Stimulated activated CD8-positive, alpha-beta memory T cell treated with anti-CD3 and anti-CD28 coated beads, Interleukin-7, amount 100 ng/mL, for 1 hour (primary cell): Measurements from ENCODE around the gene PPT1.

ENCODE experiments used
- DNase-seq, 2 donors: peaks; one replicate each; pipeline ENCODE4 v3.0.0-alpha.2; 2020; ENCODE audit warnings: low read depth in 2 of 2

The PPT1 gene

DNA sequence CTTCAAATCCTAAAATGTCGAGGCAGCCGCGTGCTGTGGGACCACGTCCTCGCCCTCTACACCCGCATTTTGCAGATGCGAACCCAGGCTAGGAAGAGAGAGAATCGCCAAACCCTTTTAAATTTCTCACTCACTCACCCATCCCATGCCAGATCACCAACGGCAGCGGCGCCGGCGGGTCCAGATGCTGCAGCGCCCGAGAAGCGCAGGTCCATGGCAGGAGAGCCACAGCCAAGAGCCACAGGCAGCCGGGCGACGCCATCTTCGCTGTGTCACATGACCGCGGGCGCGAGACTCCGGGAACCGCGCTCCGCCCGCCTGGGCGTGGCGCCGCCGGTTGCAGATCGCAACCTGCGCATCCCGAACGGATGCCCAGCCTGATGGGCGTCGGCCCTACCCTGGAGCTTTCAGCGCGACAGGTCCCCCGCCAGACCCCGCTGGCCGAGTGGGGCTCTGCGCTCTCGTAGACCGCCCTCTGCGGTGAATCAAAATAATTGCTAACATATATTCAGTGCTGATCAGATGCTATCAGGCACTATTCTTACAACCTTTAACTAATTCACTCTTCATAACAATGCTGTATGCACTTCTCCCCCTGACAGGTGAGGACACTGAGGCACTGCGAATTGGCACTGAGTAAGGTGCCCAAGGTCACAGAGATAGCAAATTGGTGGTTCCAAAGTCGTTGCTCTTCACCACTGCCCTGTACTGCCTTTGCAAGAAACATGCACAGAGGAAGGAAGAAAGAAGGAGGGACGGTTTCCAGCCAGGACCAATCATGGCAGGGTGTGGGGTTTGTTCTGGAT lies at the start of gene PPT1:
Gene PPT1 (minus strand): TSS at position 276 of the 806 bp plus-strand sequence. CDS start 14 bp downstream, at position 262.
- peak; percentile 43 to 46 for DNase-seq

DNA sequence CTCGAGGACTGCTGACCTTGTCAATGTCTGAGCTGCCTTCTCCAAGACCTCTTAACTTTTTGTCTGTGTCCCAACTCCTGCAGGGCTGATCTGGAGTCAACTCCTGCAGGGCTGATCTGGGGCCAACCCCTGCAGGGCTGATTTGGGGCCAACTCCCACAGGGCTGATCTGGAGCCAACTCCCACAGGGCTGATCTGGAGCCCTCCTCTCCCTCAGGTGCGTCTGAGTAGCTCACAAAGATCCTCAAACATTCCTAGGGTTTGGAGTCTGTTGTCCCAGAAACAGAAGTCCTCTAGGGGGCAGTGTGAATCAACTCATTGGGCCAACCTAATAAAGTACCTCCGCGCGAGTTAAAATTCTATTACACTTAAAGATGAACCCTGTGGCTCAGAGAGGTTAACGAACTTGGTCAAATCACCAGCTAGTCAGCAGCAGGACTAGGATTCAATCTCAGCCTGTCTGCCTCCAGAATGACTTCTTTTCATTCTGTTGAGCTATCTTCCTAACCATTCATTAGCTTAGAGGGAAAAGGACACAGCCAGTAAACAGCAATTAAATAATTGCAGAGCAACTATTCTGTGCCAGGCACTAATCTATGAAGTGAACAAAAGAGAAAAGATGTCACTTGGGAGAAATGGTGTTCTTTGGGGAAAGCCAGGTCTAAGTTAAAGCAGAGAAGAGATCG lies 47.0 kb upstream of the PPT1 start:
- DNase-seq = peak in 1 of 2 donors; percentile 15

DNA sequence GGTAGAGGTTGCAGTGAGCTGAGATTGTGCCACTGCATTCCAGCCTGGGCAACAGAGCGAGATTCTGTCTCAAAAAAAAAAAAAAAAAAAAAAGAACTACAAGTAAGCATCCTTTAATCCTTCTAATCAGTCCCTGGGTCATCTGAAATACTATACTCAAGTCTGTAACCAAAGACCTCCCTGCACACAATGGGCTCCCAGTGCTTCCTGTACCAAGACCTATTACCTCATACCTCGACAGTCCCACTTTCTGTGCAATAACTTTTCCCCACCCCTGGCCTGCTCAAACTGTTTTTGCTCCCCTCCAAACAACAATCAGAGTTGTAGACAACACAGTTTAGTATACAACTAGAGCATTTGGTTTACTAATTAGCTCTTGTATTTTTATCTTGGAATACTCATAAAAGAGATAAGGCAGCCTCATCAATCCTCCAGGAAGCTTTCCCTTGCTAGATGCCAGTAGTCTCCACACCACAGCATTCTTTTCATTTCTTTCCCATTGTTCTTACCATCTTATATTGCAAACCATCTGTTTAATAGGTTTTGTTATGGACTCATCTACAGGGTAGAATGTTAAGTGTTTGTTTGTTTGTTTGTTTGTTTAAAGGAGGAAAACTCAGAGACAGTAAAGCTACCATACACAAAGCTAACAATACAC lies 45.0 kb upstream of the PPT1 start:
- no peak for DNase-seq

DNA sequence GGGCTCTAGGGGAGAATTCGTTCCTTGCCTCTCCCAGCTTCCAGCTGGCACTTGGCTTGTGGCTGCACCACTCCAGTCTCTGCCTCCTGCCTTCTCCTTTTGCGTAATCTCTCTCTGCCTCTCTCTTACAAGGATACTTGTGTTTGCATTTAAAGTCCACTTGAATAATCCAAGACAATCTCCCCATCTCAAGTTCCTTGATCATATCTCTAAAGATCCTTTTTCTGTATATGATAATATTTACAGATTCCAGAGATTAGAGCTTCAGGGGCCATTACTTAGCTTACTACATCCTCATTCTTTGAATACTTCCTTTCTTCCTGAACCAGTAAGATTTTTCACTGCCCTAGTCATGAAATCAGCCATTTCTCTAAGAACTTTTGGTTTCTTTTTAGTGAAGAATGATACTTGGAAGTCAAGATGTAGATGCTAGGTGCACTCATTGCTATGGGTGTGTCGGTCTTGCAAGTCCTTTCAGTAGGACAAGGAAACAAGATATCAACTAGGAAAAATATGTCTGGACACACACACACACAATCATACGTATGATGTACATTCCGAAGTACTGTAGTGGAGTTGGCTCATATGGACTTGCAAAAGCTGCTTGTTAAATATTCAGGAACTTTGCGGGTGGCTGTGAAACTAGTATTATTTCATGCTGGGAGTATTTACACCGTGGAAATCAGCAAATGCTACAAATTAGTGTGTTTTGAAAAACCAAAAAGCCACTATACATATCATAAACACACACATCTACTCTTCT lies 43.3 kb upstream of the PPT1 start:
- DNase-seq = no peak

DNA sequence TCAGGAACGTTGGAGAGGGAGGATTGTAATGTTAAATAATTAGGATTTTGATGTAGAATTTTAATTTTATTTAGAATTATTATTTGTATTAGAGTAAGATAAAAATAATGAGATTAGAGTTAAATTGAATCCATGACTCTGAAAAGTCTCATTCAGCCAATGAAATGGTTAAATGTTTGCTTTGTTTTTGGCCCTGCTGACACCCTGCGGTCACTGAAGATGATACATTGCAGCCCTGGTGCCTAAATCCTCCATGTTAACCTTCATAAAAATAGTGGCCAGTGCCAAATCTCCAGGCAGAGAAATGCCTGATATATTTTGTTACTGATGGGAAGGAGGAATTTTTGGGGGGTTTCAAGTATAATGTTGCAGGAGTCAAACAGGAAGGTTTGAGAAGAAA lies 36.8 kb upstream of the PPT1 start:
- DNase-seq = no peak

DNA sequence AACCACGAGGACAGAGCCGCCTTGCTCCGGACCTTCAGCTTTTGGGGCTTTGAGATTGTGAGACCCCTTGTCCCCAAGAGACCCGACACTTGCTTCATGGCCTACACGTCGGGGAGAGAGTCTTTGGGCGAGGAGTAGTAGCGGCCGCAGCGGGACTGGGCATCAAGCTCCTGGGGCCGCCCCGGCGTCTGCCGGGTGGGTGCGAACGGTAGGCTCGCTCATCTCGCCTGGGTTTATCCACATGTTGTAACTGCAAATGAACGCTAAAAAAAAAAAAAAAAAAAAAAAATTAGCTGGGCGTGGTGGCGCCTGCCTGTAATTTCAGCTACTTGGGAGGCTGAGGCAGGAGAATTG lies 36.2 kb upstream of the PPT1 start:
- DNase-seq = no peak

DNA sequence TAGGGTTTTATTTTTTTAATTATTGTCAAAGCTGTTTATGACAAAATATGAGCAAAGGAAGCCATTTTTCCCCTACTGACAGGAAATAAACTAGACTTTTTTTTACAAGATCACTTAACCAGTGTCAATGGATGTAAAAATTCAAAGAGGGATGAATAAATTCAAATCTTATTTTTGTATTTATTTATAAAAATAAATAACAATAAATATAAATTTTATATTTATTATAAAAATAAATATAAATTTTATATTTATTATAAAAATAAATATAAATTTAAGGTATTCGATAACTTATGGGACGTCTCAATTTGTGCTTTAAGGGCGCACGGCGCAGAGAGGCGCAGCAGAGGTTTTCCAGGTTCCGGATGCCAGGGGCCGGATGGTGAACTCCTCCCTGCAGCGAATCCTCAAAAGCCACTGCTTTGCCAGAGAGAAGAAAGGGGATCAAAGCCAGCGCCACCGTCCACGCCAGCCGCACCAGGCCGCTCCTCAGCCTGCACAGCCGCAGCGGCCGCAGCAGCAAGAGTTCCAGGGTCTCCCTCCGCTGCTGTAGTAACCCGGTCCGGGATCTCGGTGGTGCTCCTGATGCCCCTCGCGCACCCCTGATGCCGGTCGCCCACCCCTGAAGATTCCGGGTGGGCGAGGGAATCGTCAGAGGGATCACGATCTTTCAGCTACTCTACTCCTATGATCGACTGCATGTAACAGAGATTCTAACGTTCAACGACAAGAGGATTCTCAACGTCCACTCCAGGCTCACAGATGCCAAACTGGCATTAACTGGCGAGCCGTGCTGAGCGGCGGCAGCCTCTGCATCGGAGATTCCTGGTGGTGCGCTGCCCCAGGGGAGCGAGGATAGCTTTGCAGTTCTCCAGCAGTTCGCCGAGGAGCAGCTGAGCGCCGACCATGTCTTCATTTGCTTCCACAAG lies 35.6 kb upstream of the PPT1 start:
- DNase-seq = no peak

DNA sequence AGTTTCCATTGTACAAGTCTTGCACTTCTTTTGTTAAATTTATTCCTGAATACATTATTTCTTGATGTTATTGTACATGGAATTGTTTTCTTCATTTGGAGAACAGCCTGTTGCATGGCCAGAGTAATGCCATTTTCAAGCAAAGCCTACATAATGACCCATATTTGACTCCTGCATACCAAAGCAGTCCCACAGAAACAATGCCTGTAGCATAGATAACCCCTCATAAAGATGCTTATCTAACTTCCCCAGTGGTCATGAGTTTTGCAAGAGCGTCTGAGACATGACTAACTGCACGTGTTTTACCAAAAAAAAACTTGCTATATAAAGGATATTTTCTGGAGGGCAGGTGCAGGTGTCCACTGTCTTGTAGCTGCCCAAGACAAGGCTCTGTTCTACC lies 33.8 kb upstream of the PPT1 start:
- no peak for DNase-seq

DNA sequence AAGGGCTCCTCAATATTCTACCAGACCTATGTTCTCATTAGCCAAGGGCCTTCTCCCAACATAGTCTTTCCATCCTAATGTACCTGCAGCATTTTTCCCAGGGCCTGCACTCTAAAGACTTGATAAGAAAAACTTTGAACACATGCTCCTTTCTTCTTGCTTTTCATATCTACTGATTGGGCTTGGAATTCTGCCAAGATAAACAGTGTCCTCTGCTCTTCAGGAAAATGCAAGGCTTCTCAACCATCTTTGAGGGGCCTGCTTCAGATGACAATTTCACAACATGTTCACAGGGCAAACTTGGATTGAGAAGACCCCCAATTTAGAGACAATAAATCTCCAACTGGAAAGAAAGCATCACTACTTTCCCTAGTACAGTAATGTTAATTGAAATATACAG lies 25.8 kb upstream of the PPT1 start:
- DNase-seq = no peak

DNA sequence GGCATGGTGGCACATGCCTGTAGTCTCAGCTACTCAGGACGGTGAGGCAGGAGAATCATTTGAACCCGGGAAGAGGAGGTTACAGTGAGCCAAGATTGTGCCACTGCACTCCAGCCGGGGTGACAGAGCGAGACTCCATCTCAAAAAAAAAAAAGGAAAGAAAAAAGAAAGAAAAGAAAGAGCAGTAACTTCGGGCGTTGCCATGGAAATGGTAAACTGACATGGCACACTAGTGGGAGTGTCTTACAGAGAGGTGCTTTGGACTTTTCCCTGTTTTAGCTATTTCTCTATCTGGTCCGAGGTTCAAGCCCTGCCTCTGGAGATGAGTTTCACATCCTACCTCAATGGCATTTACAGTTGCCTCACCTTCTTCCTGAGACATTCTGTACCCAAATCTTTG lies 23.1 kb upstream of the PPT1 start:
- no peak for DNase-seq

DNA sequence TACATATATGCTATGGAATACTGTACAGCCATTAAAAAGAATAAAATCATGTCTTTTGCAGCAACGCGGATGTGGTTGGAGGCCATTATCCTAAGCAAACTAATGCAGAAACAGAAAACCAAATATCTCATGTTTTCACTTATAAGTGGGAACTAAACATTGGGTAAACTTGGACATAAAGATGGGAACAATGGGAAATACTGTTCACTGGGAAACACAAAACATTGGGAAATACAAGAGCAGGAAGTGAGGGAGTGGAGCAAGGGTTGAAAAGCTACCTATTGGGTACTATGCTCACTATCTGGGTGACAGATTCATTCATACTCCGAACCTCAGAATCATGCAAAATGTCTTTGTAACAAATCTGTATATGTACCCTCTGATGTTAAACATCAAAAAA lies 17.3 kb upstream of the PPT1 start:
- no peak for DNase-seq

DNA sequence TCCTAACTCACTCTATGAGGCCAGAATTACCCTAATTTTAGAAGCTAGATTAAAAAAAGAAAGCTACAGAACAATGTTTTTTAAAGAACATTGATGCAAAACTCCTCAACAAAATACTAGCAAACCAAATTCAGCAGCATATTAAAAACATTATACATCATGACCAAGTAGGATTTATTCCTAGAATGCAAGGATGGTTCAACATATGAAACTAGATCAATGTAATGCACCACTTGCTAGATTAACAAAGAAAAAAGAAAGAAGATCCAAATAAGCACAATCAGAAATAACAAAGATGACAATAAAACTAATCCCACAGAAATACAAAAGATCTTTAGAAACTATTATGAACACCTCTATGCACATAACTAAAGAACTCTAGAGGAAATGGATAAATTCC lies 13.3 kb upstream of the PPT1 start:
- no peak for DNase-seq

DNA sequence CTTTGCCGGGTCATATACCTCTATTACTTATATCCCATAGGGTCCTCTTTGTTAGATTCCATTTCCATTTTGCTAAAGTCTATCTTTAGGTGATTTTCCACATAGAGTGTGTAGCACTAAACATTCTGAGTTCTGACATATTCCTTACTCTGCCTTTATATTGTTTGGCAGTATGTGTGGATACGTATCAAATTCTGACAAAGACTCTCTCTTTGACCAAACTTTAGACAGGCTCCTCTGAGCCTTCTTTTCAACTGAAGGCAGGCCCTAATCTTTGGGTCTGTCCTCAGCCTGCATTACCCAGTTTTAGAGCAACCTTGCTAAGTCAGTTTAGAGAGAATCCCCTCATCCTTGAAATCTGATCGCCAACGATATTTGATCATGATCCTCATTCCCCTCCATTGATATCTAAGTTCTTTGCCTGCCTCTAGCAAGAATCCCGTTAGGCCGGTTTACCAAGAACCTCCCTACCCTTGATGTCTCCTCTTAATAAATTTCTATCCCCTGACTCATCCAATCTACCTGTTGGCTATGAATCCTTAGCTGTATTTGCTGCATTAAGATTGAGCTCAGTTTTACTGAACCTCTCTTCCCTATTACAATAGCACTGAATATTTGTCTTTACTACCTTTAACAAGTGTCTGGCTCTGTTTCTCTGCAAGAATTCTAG lies 10.4 kb upstream of the PPT1 start:
- no peak for DNase-seq

DNA sequence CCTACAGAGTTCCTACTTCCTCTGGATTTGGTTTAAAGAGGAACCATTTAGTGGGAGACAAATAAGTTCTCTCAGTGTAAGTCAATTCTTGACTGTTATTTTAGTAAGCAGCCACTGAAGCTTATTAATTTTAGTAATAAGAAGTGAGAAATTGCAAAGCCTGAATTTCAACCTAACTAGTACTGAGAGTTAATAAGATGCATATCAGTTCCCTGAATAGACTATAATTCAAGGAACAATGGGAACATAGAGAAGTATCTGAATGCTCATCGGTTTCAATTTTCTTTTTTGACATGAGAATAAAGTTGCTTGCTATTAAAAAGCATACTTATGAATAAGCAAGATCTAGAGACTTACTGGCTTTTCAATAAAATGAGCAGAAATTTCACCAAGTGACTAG lies 8.0 kb upstream of the PPT1 start:
- no peak for DNase-seq

DNA sequence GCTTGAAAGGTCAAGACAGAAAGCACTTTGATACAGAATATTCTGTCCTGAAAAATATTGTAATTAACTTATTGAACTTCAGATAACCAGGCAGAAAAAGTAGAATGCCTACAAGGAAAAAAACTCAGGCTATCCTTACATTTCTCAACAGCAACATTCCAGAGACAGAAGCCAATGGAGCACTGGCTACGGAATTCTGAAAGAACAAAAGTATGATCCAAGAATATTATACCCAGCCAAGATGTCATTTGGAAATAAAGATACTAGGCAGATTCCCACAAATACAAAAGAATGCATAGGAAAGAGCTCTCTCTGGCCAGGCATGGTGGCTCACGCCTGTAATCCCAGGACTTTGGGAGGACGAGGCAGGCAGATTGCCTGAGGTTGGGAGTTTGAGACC lies 5.8 kb upstream of the PPT1 start:
- no peak for DNase-seq

DNA sequence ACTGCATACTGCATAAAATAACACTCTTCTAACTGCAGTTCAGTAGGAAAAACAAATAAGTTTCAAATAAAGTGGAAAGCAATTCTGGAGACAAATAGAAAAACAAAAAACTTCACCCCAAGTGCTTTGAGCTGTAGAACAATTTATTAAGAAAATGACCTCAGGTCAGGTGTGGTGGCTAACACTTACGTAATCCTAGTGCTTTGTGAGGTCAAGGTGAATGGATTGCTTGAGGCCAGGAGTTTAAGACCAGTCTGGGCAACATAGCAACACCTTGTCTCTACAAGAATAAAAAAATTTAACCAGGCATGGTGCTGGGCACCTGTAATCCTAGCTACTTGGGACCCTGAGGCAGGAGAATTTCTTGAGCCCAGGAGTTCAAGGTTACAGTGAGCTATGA lies 5.0 kb upstream of the PPT1 start:
- no peak for DNase-seq

DNA sequence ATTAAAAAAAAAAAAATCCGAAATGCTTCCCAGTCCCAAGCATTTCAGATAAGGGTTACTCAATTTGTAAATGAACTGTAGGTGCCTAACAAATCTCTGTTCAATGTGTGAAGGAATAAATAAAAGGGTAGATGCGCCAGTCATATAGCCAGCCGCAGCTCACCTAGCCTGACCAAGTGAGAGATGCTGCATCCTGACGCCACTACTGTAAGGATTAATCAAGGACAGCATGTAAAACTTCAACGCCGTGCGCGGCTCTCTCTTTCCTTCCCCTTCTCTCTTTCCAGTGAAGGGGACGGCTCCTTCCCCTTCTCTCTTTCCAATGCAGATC lies 441 bp downstream of the PPT1 start:
- no peak for DNase-seq

DNA sequence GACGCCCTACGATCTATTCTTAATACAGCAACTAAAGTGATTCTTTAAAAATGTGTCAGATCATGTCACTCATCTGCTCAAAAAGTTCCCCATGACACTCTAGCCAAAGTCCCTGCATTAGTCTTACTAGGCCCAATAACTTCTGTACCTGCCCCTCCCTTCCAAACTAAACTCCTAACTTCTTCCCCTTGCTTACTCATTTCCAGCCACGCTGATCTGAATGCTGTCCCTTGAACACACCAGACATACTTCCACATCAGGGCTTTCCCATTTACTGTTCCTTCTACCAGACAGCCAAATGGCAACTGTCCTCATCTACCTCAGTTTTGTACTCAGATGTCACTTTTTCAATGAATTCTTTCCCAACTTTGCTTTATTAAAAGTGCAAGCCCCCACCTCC lies 1.2 kb downstream of the PPT1 start:
- DNase-seq = no peak

DNA sequence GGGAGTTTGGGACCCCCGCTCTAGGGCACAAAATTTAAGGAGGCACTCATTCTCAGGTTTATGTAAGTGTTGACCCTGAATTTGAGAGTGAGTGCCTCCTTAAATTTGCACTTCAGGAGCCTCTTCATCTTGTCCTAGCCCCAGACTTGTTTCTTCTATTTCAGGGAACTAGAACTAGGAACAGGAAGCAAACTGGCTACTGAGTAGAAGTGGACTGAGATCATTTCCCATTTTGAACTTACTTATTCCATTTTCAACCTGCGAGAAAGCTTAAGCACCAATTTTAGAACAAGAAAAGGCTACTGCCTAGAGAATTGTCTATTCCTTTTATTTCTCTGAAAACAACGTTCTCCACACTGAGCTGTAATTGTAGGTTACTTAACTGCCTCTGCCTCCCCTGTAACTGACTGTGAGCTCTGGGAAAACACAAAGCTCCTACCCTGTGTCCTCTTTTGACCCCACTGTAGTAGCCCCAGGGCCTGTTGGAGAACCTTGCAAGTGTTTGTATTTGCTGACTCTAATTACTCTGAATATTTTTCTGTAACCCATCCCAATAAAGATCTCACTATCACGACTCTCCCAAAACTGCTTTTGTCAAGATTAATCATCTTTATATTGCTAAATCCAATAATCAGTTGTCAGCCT lies 2.5 kb downstream of the PPT1 start:
- no peak for DNase-seq
